H1 (cell line): ENCODE data around the gene SPIRE1.

ENCODE experiments used
- CHD1 ChIP-seq: IDR thresholded peaks from 2 replicates; pipeline ENCODE4 v1.6.1; 2012; ENCODE audit warnings: low read depth, low read length, improper control_type of control experiment
- EP300 ChIP-seq, 2 experiments: IDR thresholded peaks; 1 replicate in 1 of 2; 2 replicates in 1 of 2; pipeline ENCODE4 v1.6.1; 2011 to 2012; ENCODE audit warnings: low read depth in 2 of 2, low read length in 2 of 2, mild to moderate bottlenecking in 2 of 2, borderline replicate concordance in 1 of 2, inconsistent platforms in 1 of 2, moderate library complexity in 1 of 2
- GTF2F1 ChIP-seq: IDR thresholded peaks from 2 replicates; pipeline ENCODE4 v1.6.1; 2012; ENCODE audit warnings: low read depth, low read length, improper control_type of control experiment, borderline replicate concordance
- HDAC6 ChIP-seq: IDR thresholded peaks from one replicate; pipeline ENCODE4 v1.7.1; 2012; ENCODE audit warnings: low read depth, mild to moderate bottlenecking, inconsistent platforms, low read length, moderate library complexity
- POLR2A ChIP-seq, 2 experiments: IDR thresholded peaks; 1 replicate in 1 of 2; 2 replicates in 1 of 2; pipeline ENCODE4 v1.6.1; 2011; ENCODE audit warnings: low read depth in 2 of 2, low read length in 2 of 2, mild to moderate bottlenecking in 2 of 2; ENCODE audit errors: control extremely low read depth in 1 of 2
- RAD21 ChIP-seq, 2 experiments: IDR thresholded peaks in 1 of 2; conservative IDR thresholded peaks in 1 of 2; 2 replicates each; pipeline ENCODE4 v1.6.1; 2011; ENCODE audit warnings: low read depth in 2 of 2, low read length in 2 of 2, improper control_type of control experiment in 1 of 2, inconsistent platforms in 1 of 2, mild to moderate bottlenecking in 1 of 2, moderate library complexity in 1 of 2
- SIX5 ChIP-seq: IDR thresholded peaks from 2 replicates; pipeline ENCODE4 v1.6.1; 2011; ENCODE audit warnings: mild to moderate bottlenecking, low read depth, low read length
- ZNF274 ChIP-seq: IDR thresholded peaks from 2 replicates; pipeline ENCODE4 v1.7.0; 2012; ENCODE audit warnings: low read length, borderline replicate concordance; ENCODE audit errors: extremely low read depth
- TF ChIP-seq, protein P1 (sequence below), 3 experiments: IDR thresholded peaks; 1 replicate in 2 of 3; 2 replicates in 1 of 3; pipeline versions ENCODE4 v1.5.1 to v1.6.1; 2011; ENCODE audit warnings: low read length in 3 of 3, mild to moderate bottlenecking in 3 of 3, inconsistent platforms in 2 of 3, low read depth in 1 of 3, moderate library complexity in 1 of 3; ENCODE audit not compliant: insufficient read depth in 1 of 3; ENCODE audit errors: control extremely low read depth in 1 of 3

DNA sequence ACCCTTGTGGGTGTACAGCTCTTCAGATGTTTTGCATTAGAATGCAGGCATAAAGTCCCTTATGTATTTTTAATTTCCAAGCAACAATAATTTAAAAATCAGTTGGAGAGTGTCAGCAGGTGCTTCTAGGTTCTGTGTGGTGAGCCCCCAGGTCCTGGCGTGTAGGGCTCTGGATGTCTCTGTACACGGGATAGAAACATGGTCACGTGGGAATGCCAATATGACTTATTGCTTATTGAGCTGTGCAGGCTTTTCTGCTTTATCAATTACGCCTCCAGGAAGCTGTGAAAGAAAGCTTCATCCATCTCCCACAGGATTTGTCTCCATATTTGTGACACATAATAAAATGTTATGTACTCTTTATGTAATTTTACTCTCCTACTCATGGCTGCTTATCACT is 212.4 kb downstream of the SPIRE1 start:
- no peak for TF ChIP-seq ZNF274
- no peak for TF ChIP-seq EP300 (IDR thresholded peaks at IDR 0.05; ENCODE audit: borderline replicate concordance in 1 of 2, low read depth in 2 of 2, low read length in 2 of 2)
- TF ChIP-seq, protein P1, sequence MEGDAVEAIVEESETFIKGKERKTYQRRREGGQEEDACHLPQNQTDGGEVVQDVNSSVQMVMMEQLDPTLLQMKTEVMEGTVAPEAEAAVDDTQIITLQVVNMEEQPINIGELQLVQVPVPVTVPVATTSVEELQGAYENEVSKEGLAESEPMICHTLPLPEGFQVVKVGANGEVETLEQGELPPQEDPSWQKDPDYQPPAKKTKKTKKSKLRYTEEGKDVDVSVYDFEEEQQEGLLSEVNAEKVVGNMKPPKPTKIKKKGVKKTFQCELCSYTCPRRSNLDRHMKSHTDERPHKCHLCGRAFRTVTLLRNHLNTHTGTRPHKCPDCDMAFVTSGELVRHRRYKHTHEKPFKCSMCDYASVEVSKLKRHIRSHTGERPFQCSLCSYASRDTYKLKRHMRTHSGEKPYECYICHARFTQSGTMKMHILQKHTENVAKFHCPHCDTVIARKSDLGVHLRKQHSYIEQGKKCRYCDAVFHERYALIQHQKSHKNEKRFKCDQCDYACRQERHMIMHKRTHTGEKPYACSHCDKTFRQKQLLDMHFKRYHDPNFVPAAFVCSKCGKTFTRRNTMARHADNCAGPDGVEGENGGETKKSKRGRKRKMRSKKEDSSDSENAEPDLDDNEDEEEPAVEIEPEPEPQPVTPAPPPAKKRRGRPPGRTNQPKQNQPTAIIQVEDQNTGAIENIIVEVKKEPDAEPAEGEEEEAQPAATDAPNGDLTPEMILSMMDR (IDR thresholded peaks at IDR 0.05; ENCODE audit: control extremely low read depth in 1 of 3, insufficient read depth in 1 of 3, low read depth in 1 of 3, low read length in 3 of 3), result no peak
- no peak for TF ChIP-seq CHD1
- TF ChIP-seq GTF2F1, result no peak
- no peak for TF ChIP-seq SIX5
- TF ChIP-seq HDAC6, result no peak
- no peak for TF ChIP-seq POLR2A (IDR thresholded peaks at IDR 0.05; ENCODE audit: control extremely low read depth in 1 of 2, low read depth in 2 of 2, low read length in 2 of 2)
- TF ChIP-seq RAD21 (IDR thresholded peaks at IDR 0.05 in 1 of 2, conservative IDR thresholded peaks at IDR 0.05 in 1 of 2; ENCODE audit: low read depth in 2 of 2, low read length in 2 of 2), result no peak
